GM21825 (cell line): ENCODE measurements around the gene EPRS1.

Experiments used
- ATAC-seq: cut with Tn5 transposase; IDR thresholded peaks from one replicate; pipeline ENCODE4 v1.9.1; 2021; ENCODE audit warnings: mild to moderate bottlenecking, moderate library complexity; ENCODE audit not compliant: unreplicated experiment

The EPRS1 gene

DNA sequence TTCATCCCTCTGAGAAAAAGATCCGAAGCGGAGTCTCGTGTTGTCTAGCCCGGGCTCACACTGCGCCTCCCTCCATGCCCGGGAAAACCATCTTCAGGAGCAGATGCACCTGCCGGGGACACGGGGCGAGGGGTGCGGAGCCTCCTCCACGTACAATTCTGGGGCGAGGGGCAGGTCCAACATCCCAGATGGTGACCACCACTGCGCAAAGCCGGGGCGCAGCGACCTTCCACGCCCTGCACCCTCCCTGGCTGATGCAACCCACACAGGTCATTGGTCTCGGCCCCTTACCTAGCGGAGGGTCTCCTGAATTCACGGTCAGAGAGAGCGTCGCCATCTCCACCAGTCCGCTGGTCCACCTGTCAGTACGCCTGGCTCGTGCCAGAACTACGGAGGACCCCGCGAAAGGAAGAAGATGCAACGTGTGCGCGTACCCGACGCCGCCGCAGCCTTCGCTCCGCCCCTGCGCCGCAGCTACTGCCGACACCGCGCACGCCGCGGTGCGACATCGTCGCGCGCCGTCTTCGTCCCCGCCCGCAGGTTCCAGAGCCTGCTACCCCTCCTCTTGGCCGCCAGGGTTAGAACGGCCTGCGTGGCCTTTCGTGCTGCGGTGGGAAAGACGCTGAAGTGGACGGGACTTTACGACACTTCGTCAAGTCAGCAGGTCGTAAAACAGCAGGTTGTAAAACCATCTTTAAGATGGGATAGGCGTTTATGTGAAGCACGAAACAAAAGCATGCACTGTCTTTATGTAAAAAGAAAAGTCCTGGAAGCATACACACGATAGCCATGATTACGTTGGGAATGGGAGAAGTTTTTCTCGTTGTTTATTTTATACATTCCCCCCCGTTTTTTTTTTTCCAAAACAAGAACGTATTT lies at the start of gene EPRS1:
TSS of gene EPRS1 (minus strand) at position 454 of the 879 bp plus-strand sequence. CDS start at position 337, 117 bp downstream.
- ATAC-seq, result peak; percentile 99

DNA sequence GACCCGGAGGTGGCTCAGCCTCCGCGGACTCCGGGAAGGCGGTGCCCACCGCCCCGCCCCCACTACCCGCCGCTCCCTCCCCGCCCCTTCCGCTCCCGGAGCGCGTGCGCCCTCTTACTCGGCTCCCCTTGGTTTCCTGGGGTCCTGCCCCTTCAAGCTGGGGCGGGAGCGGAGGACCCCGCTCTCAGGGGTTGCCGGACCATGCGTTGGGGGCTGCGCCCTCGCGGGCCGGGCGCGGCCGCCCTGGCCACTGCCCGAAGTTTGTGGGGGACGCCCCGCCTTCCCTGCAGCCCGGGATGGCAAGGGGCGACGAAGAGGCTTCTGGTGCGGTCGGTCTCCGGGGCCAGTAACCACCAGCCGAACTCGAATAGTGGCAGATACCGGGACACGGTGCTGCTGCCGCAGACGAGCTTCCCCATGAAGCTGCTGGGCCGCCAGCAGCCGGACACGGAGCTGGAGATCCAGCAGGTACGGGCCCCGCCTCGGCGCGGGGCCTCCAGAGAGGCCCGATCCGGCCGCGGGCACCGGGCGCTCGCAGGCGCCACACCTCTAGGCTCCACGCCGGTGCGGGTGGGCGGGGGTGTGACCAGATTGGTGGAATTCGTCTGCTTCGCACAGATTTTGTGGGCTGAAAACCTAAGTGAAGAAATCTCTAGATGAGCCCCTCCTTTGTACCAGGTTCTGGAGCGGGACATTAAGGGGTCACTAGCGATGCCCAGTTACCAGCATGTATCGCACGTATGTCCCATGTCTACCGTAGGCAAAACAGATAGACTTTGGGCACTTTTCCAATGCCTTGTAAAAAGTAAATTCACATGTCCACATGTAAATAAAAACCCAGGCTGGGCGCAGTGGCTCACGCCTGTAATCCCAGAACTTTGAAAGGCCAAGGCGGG lies 48.0 kb upstream of the EPRS1 start, which contains the start of gene IARS2:
TSS of gene IARS2 (plus strand) at position 117 of the 896 bp plus-strand sequence. CDS start at position 202, 85 bp downstream.
- peak; percentile 66 for ATAC-seq

DNA sequence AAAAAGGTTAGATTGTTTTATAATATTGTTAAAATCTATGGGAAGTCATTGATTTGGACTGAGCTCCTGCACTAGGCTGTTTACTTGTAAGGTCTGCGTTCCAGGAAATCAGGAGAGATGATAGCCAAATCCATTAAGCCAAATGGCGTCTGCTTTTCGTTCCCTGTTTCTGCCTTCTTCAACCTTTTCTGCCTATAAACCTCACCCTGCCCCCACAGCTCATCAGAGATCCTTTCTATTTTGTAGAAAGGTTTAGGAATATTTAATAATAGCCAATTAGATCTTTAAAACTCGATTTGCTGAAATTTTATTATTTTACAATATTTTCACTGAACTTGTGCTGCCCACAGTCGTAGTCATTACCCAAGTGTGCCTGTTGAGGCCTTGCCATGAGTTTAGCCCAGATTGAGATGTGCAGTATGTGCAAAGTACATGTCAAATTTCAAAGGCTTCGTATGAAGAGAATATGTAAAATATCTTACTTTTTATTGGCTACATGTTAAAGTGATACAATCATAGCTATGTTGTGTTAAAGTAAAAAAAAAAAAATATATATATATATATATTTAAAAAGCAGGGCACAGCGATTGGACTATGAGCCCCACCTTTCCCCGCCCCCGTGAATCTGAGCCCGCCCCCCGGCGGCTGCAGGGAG lies 47.2 kb upstream of the EPRS1 start:
- ATAC-seq, result no peak

DNA sequence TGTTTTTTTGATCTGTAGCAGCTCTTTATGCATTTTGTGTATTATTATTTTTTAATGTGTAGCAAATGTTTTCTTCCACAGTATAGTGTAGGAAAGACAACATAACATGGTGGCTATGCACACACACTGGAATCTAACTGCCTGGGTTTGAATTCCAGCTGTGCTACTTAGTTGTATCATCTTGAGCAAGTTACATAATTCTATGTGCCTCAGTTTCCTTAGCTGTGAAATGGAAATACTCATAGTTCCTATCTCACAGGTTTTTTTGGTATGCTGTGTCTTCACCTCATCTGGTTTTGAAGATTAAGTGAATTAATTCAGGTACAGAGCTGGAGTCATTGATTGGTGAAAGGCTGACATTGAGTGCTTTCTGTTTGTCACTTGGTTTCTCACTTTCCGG lies 46.4 kb upstream of the EPRS1 start:
- ATAC-seq, result no peak

DNA sequence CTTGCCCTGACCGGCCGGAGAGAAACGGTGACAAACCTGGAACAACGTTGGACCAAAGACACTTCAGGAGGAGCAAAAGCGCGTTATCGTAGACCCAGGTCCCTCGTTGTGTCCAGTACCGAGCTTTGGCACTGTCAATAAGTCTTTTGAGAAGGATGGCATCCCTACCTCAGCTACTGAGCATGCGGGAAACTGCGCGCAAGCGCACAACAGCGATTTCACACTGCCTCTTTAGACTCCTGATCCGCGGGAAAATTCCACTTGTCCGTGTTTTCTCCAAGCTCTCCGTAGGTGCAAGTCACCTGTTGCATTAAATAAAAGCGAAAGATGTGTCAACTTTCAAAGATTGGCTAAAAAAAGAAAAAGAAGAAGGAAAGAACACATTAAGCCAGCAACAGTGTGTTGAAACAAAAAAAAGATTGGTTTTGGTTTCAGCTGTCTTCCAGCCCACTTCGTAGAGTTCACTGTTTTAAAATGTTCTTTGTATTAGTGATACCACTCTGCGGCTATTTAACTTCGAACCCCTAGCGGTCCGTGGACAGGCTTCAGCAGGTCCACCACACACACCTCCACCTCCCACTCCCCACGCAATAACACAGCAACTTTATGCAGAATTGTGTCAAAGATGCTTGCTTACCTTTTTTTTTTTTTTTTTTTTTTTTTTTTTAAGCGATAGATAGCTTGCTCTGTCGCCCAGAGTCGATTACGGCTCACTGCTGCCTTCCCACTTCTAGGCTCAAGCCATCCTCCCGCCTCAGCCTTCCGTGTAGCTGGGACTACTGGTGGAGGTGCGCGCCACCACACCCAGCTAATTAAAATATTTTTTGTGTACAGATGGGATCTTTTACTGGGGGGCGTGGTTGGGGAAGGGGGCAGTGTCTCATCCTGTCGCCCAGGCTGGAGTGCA lies 43.6 kb upstream of the EPRS1 start, which contains the start of gene BPNT1:
TSS of gene BPNT1 (minus strand) at position 139 of the 907 bp plus-strand sequence. CDS start 9,942 bp downstream, outside the sequence.
- ATAC-seq, result peak; percentile 53

DNA sequence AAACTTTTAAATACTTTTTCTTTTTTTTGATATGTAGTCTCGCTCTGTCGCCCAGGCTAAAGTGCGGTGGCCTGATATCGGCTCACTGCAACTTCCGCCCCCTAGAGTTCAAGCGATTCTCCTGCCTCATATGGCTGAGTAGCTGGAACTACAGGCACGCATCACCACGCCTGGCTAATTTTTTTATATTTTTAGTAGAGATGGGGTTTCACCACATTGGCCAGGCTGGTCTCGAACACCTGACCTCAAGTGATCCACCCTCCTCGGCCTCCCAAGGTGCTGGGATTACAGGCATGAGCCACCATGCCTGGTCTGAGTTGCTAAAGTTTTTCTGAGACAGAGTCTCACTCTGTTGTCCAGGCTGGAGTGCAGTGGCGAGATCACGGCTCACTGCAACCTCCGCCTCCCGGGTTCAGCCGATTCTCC lies 40.0 kb upstream of the EPRS1 start:
- peak; percentile 44 for ATAC-seq

DNA sequence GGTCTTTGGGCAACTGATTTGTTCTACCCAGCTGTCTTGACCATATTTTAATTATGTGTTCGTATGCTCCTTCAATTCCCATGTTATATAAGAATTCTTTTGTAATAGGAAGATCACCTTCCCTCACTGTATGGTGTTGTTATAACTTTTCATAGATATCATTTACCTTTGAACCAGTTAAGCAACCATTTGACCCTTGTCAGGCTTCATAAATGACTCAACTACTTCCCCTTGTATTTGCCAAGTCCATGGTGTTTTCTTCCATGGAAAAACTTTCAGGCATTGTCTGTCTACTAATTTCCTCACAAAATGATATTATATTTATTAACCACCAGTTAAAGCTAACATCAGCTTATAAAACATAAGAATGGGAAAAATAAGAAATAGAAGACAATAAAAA lies 38.2 kb upstream of the EPRS1 start:
- ATAC-seq, result no peak

DNA sequence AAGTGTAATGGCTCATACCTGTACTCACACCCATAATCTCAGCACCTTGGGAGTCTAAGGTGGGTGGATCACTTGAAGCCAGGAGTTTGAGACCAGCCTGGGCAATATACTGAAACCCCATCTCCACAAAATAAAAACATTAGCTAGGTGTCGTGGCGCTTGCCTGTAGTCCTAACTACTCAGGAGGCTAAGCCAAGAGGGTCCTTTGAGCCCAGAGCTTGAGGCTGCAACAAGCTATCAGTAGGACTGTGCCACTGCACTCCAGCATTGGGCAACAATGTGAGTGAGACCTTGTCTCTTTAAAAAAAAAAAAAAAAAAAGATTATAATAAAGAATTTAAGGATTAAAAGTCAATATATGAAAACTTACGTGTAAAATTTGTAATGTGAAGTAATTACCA lies 31.6 kb upstream of the EPRS1 start:
- no peak for ATAC-seq

DNA sequence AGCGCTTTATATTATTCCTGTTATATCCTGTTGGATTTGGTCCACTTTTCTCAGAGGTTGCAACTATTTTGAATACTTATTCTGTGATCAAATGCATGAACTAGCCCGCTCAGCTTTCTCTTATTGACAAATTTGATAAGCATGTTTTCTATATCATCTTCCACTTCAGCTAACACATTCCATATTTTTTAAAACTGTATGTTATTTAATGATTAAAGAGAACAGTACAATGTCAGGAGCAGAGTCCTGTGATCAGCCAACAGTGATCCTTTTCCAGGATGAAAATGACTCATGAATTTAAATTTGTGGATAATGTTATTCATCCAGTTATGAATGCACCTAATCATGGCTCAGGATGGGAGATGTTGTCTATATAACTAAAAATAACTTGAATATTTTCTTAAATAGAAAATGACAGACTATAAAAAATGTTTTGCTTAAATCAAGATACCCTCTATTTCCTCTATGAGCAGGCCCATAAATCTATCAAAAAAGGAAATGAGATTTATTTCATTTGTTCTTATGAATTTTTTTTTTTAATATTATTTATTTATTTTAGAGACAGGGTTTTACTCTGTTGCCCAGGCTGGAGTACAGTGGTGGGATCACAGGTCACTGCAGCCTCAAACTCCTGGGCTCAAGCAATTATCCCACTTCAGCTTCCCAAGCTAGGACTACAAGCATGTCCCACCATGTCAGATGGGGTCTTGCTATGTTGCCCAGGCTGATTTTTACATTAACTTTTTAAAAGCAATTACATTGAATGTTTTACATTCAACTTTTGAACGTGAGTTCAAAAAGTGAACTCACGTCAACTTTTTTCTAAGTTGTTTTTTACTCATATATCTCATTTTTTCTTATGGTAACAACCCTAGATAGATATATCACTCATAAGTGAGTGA lies 30.8 kb upstream of the EPRS1 start:
- ATAC-seq, result no peak

DNA sequence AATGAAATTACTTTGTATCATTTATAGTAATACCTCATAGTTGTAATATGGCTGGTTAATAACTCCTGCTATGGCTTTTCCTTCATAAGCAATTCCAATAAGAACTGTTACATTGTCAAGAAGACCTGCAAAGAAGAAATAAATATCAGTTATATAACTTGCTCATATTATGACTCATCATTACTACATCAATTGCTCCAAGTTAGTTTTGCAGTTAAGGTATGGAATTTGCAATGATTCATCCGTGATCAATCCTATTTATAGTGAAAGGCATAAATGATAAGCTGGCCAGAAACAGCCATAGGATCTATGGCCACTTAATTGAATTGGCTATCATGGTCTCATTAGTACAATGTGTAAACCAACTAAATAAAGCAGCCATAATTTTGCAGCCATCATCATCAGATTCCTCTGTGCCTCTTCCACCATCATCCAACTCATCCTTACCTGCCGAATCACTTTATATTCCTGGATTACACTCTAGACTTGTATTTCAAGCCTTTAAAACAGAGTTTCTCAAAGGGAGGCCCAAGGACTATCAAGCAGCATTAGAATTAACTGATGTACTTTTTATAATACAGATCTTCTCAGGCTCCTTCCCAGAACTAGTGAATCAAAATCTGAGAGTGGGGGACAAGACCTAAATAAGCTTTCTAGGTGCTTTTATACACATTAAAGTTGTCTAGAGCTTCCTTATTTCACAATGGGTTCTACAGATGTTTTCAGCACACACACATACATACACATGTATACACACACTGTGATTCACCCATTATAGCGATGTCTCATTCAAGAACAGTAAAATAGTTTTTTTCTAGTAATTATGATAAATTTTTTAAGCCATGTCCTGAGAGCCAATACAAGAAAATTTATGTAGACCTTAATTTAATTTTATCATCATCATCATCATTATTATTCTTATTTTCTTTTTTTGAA lies 21.2 kb upstream of the EPRS1 start:
- no peak for ATAC-seq

DNA sequence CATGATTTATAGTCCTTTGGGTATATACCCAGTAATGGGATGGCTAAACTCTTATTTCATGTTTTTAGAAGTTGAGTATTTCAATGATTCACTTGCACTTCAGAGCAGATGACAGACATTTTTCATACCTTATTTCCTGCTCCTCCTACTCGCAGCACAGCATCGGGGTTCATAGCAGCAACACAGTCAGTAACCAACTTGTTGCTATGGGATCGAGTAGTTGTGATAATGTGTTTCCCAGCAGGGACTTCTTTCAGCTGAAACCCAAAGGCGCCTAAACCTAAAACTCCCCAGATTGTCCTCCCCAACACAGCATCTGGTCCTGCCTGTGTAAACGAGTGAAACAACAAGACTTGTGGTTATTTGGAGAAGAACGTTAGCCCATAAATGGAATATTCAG lies 16.3 kb upstream of the EPRS1 start:
- no peak for ATAC-seq

DNA sequence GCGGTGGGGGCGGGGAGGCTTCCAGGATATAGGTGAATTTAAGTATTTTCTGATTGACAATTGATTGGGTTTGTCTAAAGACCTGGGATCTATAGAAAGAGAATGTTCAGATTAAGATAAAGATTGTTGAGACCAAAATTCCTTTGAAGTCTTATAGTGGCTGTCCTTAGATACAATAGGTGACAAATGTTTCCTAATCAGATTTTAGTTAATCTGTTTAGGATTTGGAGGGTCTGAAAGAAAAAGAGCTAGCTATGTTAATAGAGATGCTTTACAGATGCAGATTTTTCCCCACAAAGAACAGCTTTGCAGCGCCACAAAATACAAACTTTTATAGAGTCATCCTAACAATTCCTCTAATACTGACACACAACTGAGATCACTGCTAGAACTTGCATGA lies 14.6 kb upstream of the EPRS1 start:
- ATAC-seq, result no peak

DNA sequence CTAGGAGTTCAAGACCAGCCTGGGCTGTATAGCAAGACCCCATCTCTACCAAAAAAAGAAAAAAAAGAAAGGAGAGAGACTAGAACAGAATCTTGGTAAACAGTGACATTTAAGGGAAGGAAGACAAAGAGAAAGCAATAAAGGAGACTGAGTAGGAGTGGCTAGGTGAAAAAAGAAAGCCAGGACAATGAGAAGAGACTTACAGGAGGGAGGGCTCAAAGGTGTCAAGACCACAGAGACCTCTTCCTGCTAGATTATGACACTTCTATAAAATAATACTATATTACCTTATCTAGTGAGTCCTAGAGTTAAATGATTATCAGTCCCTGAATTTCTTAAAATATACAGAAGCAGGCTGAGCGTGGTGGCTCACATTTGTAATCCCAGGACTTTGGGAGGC lies 10.1 kb upstream of the EPRS1 start:
- ATAC-seq, result no peak

DNA sequence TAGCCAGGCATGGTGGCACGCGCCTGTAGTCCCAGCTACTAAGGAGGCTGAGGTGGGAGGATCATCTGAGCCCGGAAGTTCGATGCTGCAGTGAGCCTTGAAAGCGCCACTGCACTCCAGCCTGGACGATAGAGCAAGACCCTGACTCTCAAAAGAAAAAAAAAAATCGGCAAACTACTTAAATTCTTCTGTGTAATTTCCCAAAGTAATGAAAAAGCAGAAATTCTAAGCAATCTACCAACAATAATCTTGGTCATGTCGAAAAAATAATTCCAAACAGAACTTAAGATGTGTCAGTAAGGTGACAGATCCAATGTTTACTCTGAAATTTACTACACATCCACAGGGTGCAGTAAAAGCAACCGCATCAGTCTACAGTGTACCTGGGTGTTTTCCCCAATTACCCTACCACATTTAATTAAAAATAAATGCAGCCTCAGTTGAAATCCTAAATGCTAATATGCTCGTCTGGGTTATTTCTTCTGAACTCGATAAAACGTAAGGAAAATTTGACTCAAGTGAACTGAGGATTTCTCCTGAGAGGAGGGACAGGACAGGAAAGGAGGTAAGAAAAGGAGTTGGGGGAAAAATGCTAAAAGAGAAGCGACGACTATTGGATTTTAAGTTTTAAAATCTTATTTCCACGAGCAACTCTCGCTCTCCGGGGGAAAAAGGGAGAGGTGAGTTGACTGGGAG lies 801 bp downstream of the EPRS1 start:
- peak; percentile 23 for ATAC-seq

DNA sequence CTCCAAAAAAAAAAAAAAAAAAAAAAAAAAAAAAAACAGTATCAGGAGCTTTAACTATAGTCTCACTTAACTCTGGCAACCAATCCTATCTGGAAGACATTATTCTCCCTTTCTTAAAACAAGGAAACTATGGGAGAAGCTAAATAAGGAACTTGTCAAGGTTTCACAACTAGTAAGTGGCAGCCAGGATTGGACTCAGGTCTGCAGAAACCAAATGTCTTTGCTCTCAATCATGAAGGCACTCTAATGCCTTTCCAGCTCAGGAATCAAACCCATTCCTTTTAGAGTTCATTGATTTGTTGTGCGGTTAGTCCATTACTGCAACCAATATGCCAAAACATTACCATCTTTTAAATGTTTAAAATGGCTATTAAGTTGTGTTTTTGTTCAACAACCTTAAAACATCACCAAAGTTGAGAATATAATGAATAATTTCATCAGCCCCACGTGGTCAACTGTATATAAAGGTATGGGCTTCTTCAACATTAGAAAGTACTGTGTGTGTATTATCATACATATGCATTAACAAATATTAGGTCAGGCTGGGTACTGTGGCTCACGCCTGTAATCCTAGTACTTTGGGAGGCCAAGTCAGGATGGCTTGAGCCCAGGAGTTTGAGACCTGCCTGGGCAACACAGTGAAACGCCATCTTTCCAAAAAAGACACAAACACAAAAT lies 1.5 kb downstream of the EPRS1 start:
- ATAC-seq, result no peak

DNA sequence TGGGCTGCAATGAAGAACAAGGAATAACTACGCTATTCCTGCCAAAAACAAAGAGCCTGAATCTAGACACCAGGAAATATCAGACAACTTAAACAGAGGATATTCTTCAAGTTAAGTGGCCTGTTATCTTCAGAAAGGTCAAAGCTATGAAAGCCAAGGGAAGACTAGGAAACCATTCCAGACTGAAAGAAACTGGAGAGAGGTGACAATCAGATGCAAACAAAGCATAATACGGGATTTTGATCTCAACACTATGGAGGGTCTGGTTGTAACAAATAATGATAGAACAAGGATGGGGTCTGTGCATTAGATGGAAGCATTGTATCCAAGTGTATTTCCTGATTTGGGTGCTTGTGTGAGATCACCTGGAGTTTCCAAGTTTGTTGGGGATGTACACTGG lies 2.7 kb downstream of the EPRS1 start:
- ATAC-seq, result no peak
